H1 (cell line): ENCODE measurements around the gene TMEM92. TPM values are rescaled to one million over a fixed set of nuclear protein-coding genes. Genes with fewer than 3 reads are reported as not detected.

ENCODE experiments used
- CTCF ChIA-PET: fragments of 300-600 bp; sonication (Branson Sonifier 250); formaldehyde crosslinking; loops from one replicate; lab custom pipeline; 2021; ENCODE audit not compliant: partially characterized antibody; lab: Charles Lee
- POLR2A ChIA-PET: fragments of 300-600 bp; sonication (Branson Sonifier 250); formaldehyde crosslinking; loops from one replicate; lab custom pipeline; 2021; ENCODE audit warnings: inconsistent platforms; ENCODE audit not compliant: partially characterized antibody; lab: Charles Lee
- DNase-seq, 2 experiments: peaks; one replicate each; pipeline versions ENCODE4 v3.0.0 to v3.0.0-alpha.2; 2010 to 2022; ENCODE audit warnings: low spot score in 2 of 2, low read depth in 1 of 2, mixed read lengths in 1 of 2
- FAIRE-seq: peaks from 2 replicates; lab custom pipeline; 2011; peaks lifted over from hg19 to GRCh38; lab: Jason Lieb, UNC
- H2AFZ ChIP-seq: 2 replicates; pipeline ENCODE4 v1.8.1; 2012; ENCODE audit warnings: low read length, inconsistent platforms
- H2AK5ac ChIP-seq: 2 replicates; pipeline ENCODE4 v1.6.1; 2013; ENCODE audit warnings: low read depth, low read length
- H2BK120ac ChIP-seq: replicated peaks from 2 replicates; pipeline ENCODE3; 2013; ENCODE audit warnings: low read depth, low read length, inconsistent platforms
- H2BK12ac ChIP-seq: 2 replicates; pipeline ENCODE4 v1.6.1; 2013; ENCODE audit warnings: low read depth, low read length
- H2BK15ac ChIP-seq: 2 replicates; pipeline ENCODE4 v1.6.1; 2013; ENCODE audit warnings: low read length
- H2BK20ac ChIP-seq: 2 replicates; pipeline ENCODE4 v1.6.1; 2013; ENCODE audit warnings: low read length
- H2BK5ac ChIP-seq: 2 replicates; pipeline ENCODE4 v1.6.1; 2013; ENCODE audit warnings: low read depth, low read length
- H3K14ac ChIP-seq: 2 replicates; pipeline ENCODE4 v1.6.1; 2013; ENCODE audit warnings: inconsistent platforms; ENCODE audit not compliant: insufficient read length
- H3K18ac ChIP-seq: 2 replicates; pipeline ENCODE4 v1.6.1; 2013; ENCODE audit warnings: low read length; ENCODE audit errors: extremely low read depth
- H3K23ac ChIP-seq: 2 replicates; pipeline ENCODE4 v1.6.1; 2013; ENCODE audit warnings: inconsistent platforms; ENCODE audit not compliant: insufficient read length
- H3K23me2 ChIP-seq: 2 replicates; pipeline ENCODE4 v1.6.1; 2013; ENCODE audit warnings: low read depth, low read length
- H3K27ac ChIP-seq: 2 replicates; pipeline ENCODE4 v1.6.1; 2011; ENCODE audit warnings: low read depth, low read length, inconsistent platforms
- H3K27me3 ChIP-seq, 4 experiments: replicated peaks in 1 of 4; 1 replicate in 1 of 4; 2 replicates in 3 of 4; pipeline versions ENCODE4 v1.6.1 to v1.8.1; 2011 to 2013; ENCODE audit warnings: low read length in 3 of 4, mild to moderate bottlenecking in 3 of 4, inconsistent platforms in 2 of 4, mixed read lengths in 2 of 4, moderate library complexity in 1 of 4; ENCODE audit not compliant: control insufficient read depth in 3 of 4, insufficient read depth in 3 of 4; ENCODE audit errors: extremely low read depth in 1 of 4
- H3K36me3 ChIP-seq, 4 experiments: 2 replicates each; pipeline versions ENCODE4 v1.6.1 to v1.8.1; 2011 to 2013; ENCODE audit warnings: mild to moderate bottlenecking in 4 of 4, low read length in 3 of 4, moderate library complexity in 2 of 4, control low read depth in 1 of 4, inconsistent platforms in 1 of 4; ENCODE audit not compliant: insufficient read depth in 4 of 4, control insufficient read depth in 2 of 4
- H3K4ac ChIP-seq: replicated peaks from 2 replicates; pipeline ENCODE3; 2013; ENCODE audit warnings: low read length, low read depth, mixed read lengths, inconsistent platforms; ENCODE audit not compliant: insufficient read length
- H3K4me1 ChIP-seq, 4 experiments: replicated peaks in 1 of 4; 1 replicate in 1 of 4; 2 replicates in 3 of 4; pipeline versions ENCODE4 v1.6.1 to v1.8.1; 2011 to 2013; ENCODE audit warnings: low read length in 3 of 4, inconsistent platforms in 2 of 4, mixed read lengths in 1 of 4; ENCODE audit not compliant: insufficient read depth in 4 of 4, control insufficient read depth in 3 of 4
- H3K4me2 ChIP-seq, 2 experiments: 2 replicates each; pipeline versions ENCODE4 v1.6.1 to v1.8.1; 2011 to 2013; ENCODE audit warnings: low read depth in 2 of 2, low read length in 2 of 2, control low read depth in 1 of 2, inconsistent platforms in 1 of 2, mild to moderate bottlenecking in 1 of 2; ENCODE audit not compliant: insufficient read depth in 1 of 2
- H3K4me3 ChIP-seq, 4 experiments: fragments of 200-600, 300-600 bp in 1 of 4; sonication (generic), shearing (Covaris generic), sonication (Bioruptor Twin) in 1 of 4; 2 replicates each; pipeline versions ENCODE4 v1.5.1 to v1.8.1; 2011 to 2016; ENCODE audit warnings: low read length in 4 of 4, low read depth in 3 of 4, control low read depth in 2 of 4, inconsistent platforms in 2 of 4, mild to moderate bottlenecking in 2 of 4, mixed read lengths in 1 of 4, moderate library complexity in 1 of 4; ENCODE audit not compliant: insufficient read depth in 2 of 4; ENCODE audit errors: extremely low read depth in 1 of 4
- H3K56ac ChIP-seq: replicated peaks from 2 replicates; pipeline ENCODE3; 2013; ENCODE audit warnings: low read depth, mild to moderate bottlenecking, mixed read lengths, low read length, inconsistent platforms; ENCODE audit not compliant: insufficient read length
- H3K79me1 ChIP-seq: 2 replicates; pipeline ENCODE4 v1.6.1; 2013; ENCODE audit warnings: low read depth, low read length, control low read depth
- H3K79me2 ChIP-seq, 2 experiments: 2 replicates each; pipeline versions ENCODE4 v1.6.1 to v1.8.1; 2012 to 2013; ENCODE audit warnings: low read length in 2 of 2, mild to moderate bottlenecking in 2 of 2, inconsistent platforms in 1 of 2; ENCODE audit not compliant: insufficient read depth in 2 of 2, control insufficient read depth in 1 of 2
- H3K9ac ChIP-seq, 4 experiments: replicated peaks in 1 of 4; 1 replicate in 1 of 4; 2 replicates in 3 of 4; pipeline versions ENCODE4 v1.6.1 to v1.8.1; 2011 to 2013; ENCODE audit warnings: low read depth in 3 of 4, low read length in 3 of 4, control low read depth in 2 of 4, mild to moderate bottlenecking in 2 of 4, moderate library complexity in 2 of 4, inconsistent platforms in 1 of 4; ENCODE audit errors: extremely low read depth in 1 of 4
- H3K9me3 ChIP-seq, 2 experiments: 2 replicates each; pipeline versions ENCODE4 v1.6.1 to v1.8.1; 2012 to 2013; ENCODE audit warnings: mild to moderate bottlenecking in 2 of 2, moderate library complexity in 2 of 2, control low read depth in 1 of 2, inconsistent platforms in 1 of 2, low read depth in 1 of 2, low read length in 1 of 2, mixed read lengths in 1 of 2; ENCODE audit not compliant: insufficient read depth in 2 of 2
- H4K20me1 ChIP-seq, 2 experiments: replicated peaks in 1 of 2; 2 replicates each; pipeline versions ENCODE3 to v1.8.1; 2011 to 2013; ENCODE audit warnings: inconsistent platforms in 2 of 2, low read length in 2 of 2, mild to moderate bottlenecking in 1 of 2; ENCODE audit not compliant: insufficient read depth in 2 of 2, control insufficient read depth in 1 of 2
- H4K5ac ChIP-seq: 2 replicates; pipeline ENCODE4 v1.6.1; 2013; ENCODE audit warnings: low read length, low read depth, mixed read lengths, inconsistent platforms; ENCODE audit not compliant: insufficient read length
- H4K8ac ChIP-seq: 2 replicates; pipeline ENCODE4 v1.8.0; 2013; ENCODE audit warnings: mild to moderate bottlenecking, moderate library complexity, low read length, inconsistent platforms; ENCODE audit not compliant: insufficient read depth; ENCODE audit errors: extremely low read depth
- H4K91ac ChIP-seq: replicated peaks from 2 replicates; pipeline ENCODE3; 2013; ENCODE audit warnings: low read length, mixed read lengths, inconsistent platforms; ENCODE audit not compliant: insufficient read length
- EGR1 ChIP-seq: IDR thresholded peaks from 2 replicates; pipeline ENCODE4 v1.6.1; 2011; ENCODE audit warnings: low read depth, low read length, borderline replicate concordance
- EZH2 ChIP-seq: fragments of 200-600 bp; sonication (generic); IDR thresholded peaks from 2 replicates; pipeline ENCODE4 v1.7.1; 2012; ENCODE audit warnings: low read depth, mild to moderate bottlenecking, moderate library complexity, low read length, inconsistent platforms; ENCODE audit not compliant: severe bottlenecking
- HDAC2 ChIP-seq, 2 experiments: fragments of 300-600 bp in 1 of 2; sonication (generic) in 1 of 2; IDR thresholded peaks; 2 replicates each; pipeline ENCODE4 v1.6.1; 2011 to 2012; ENCODE audit warnings: low read depth in 2 of 2, low read length in 2 of 2, mild to moderate bottlenecking in 2 of 2, moderate library complexity in 2 of 2, borderline replicate concordance in 1 of 2, inconsistent platforms in 1 of 2
- MAFK ChIP-seq: IDR thresholded peaks from 2 replicates; pipeline ENCODE4 v1.6.1; 2012; ENCODE audit warnings: low read depth, mild to moderate bottlenecking, improper control_type of control experiment, low read length
- RXRA ChIP-seq: IDR thresholded peaks from 2 replicates; pipeline ENCODE4 v1.6.1; 2011; ENCODE audit warnings: low read depth, mild to moderate bottlenecking, low read length, moderate library complexity; ENCODE audit not compliant: insufficient read depth
- SAP30 ChIP-seq: fragments of 300-600 bp; sonication (generic); IDR thresholded peaks from 2 replicates; pipeline ENCODE4 v1.7.1; 2012; ENCODE audit warnings: low read length, moderate library complexity, mild to moderate bottlenecking, inconsistent platforms; ENCODE audit not compliant: insufficient read depth, insufficient replicate concordance
- SP1 ChIP-seq: IDR thresholded peaks from 2 replicates; pipeline ENCODE4 v1.6.1; 2011; ENCODE audit warnings: low read depth, low read length
- WGBS, 2 experiments: shearing (Covaris generic) in 1 of 2; methylation state at CpG; one replicate each; pipeline versions ENCODE4 v1.1.6 to v1.1.7; 2013 to 2015; ENCODE audit warnings: low lambda C conversion rate in 2 of 2, mixed read lengths in 2 of 2, inconsistent platforms in 1 of 2, low coverage in 1 of 2, missing lambda C conversion rate in 1 of 2; ENCODE audit not compliant: insufficient replicate concordance in 2 of 2, insufficient coverage in 1 of 2, insufficient read length in 1 of 2; ENCODE audit errors: extremely low coverage in 1 of 2, missing lambda C conversion rate in 1 of 2; 5-methylcytosine and 5-hydroxymethylcytosine counted together
- polyA plus RNA-seq, 7 experiments: library from polyadenylated mRNA; depleted of rRNA in 3 of 7; stranded (reverse) in 5 of 7; unstranded in 2 of 7; fragments of >200 nt in 5 of 7; fragments of 200-250 nt in 2 of 7; gene quantifications; 1 replicate in 5 of 7; 2 replicates in 1 of 7; 4 replicates in 1 of 7; pipeline versions ENCODE4 v1.2.1 to v1.2.3, GENCODE V29; 2011 to 2013; ENCODE audit warnings: missing spikeins in 2 of 7, mixed read lengths in 2 of 7
- total RNA-seq: library from RNA; stranded (reverse); fragmentation: NEBNext Ultra II Directional; extraction: Animal tissue kit (Norgen Biotek cat#: 25700); gene quantifications from 2 replicates; pipeline ENCODE4 v1.2.1, GENCODE V29; 2021
- TF ChIP-seq, protein P1 (sequence below): IDR thresholded peaks from 2 replicates; pipeline ENCODE4 v1.6.1; 2012; ENCODE audit warnings: low read length, inconsistent platforms
- TF ChIP-seq, protein P2 (sequence below): IDR thresholded peaks from 2 replicates; pipeline ENCODE4 v1.6.1; 2011; ENCODE audit warnings: low read length, improper control_type of control experiment

The TMEM92 gene
- total and polyA plus RNA-seq, 2 of the 8 experiments (the other 6 are each of a cell fraction or from before 2014, with no cell fraction given), result 11.9 to 24.8 TPM

GRCh38 chr17:50330151-50330775 lies 56.0 kb downstream of the TMEM92 start:
- Histone ChIP-seq H2BK12ac (no peak overlapping the region), H3K14ac (no peak overlapping the region), H4K5ac (no peak overlapping the region), H3K23me2 (no peaks in the 10 kb centered on the region), H3K18ac (no peak overlapping the region; the same call in 1 of the 2 replicates), H3K4me3 (no peak overlapping the region), H3K79me1 (no peaks in the 10 kb centered on the region), H3K4me1 (peaks cover 0 to 2% (median 0%) of the 10 kb centered on the region in 4 experiments; a peak in 1 of 7 replicates), H4K20me1 (no peaks in the 10 kb centered on the region), H2AK5ac (no peak overlapping the region), H3K27ac (no peak overlapping the region), H3K79me2 (no peaks in the 10 kb centered on the region), H4K91ac (no peak overlapping the region), H3K27me3 (no peaks in the 10 kb centered on the region), H2BK20ac (no peak overlapping the region), H3K23ac (no peak overlapping the region), H3K4me2 (no peak overlapping the region), H2AFZ (no peak overlapping the region), H3K56ac (no peak overlapping the region), H3K4ac (no peak overlapping the region), H2BK120ac (no peak overlapping the region), H3K36me3 (no peaks in the 10 kb centered on the region), H4K8ac (no peak overlapping the region; the same call in 1 of the 2 replicates), H3K9ac (no peak overlapping the region), H2BK15ac (0 out of 2 replicates have a peak overlapping the region, but pooled peaks have one; percentile 61), H2BK5ac (no peak overlapping the region; the same call in 1 of the 2 replicates), H3K9me3 (no peaks in the 10 kb centered on the region)
- FAIRE-seq (no peak), DNase-seq (no peak)
- WGBS, 2 experiments, result 88% methylated on average over 11 of the region's 11 CpGs; no CpG with 5 or more reads in 1 of the 2 experiments
- POLR2A ChIA-PET, result interaction anchor here (0.7 to 1.7 kb wide), 4 partner anchors 10 to 123 kb away, joined by 3 to 4 read pairs (median 3); no protein-coding TSS in a partner anchor
- CTCF ChIA-PET, result interaction anchor here (0.7 to 5.4 kb wide), 6 partner anchors 31 to 161 kb away, joined by 4 to 27 read pairs (median 10); partner anchors contain the start of gene COL1A1
- TF ChIP-seq RXRA (no peak), SAP30 (no peak), EZH2 (no peak), EGR1 (no peak), HDAC2 (IDR thresholded peaks at IDR 0.05; ENCODE audit: borderline replicate concordance in 1 of 2, low read depth in 2 of 2, low read length in 2 of 2) (no peak), MAFK (no peak), SP1 (no peak)
- TF ChIP-seq, protein P1, sequence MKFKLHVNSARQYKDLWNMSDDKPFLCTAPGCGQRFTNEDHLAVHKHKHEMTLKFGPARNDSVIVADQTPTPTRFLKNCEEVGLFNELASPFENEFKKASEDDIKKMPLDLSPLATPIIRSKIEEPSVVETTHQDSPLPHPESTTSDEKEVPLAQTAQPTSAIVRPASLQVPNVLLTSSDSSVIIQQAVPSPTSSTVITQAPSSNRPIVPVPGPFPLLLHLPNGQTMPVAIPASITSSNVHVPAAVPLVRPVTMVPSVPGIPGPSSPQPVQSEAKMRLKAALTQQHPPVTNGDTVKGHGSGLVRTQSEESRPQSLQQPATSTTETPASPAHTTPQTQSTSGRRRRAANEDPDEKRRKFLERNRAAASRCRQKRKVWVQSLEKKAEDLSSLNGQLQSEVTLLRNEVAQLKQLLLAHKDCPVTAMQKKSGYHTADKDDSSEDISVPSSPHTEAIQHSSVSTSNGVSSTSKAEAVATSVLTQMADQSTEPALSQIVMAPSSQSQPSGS, result no peak
- TF ChIP-seq, protein P2, sequence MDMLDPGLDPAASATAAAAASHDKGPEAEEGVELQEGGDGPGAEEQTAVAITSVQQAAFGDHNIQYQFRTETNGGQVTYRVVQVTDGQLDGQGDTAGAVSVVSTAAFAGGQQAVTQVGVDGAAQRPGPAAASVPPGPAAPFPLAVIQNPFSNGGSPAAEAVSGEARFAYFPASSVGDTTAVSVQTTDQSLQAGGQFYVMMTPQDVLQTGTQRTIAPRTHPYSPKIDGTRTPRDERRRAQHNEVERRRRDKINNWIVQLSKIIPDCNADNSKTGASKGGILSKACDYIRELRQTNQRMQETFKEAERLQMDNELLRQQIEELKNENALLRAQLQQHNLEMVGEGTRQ, result no peak
